VCaP (cell line): ENCODE data around the gene SPAG4.

Source experiments
- H3K27ac ChIP-seq: fragments of 450-650 bp; 2 replicates; pipeline ENCODE4 v1.5.1; 2017
- TF ChIP-seq, protein P1 (sequence below): fragments of 450-650 bp; conservative IDR thresholded peaks from 2 replicates; pipeline ENCODE4 v1.5.1; 2017; ENCODE audit warnings: mild to moderate bottlenecking, moderate library complexity

SPAG4 gene

DNA sequence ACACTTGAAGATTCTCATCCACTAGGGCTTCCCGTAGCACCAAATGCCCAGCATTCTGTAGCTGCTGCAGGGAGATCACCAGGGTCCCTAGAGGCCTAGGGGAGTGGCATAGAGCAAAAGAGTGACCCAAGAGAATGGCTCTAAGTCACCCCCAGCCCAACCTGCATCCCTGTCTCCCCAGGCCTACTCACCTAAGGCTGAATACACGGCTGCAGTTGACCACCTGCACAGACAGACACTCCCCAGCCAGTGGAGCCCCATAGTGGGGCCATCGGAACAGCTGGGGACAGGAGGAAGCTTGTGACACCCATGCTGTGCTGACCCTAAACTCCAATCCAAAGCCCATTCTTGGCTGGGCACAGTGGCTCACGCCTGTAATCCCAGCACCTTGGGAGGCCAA is 9.5 kb upstream of the SPAG4 start:
- TF ChIP-seq, protein P1, sequence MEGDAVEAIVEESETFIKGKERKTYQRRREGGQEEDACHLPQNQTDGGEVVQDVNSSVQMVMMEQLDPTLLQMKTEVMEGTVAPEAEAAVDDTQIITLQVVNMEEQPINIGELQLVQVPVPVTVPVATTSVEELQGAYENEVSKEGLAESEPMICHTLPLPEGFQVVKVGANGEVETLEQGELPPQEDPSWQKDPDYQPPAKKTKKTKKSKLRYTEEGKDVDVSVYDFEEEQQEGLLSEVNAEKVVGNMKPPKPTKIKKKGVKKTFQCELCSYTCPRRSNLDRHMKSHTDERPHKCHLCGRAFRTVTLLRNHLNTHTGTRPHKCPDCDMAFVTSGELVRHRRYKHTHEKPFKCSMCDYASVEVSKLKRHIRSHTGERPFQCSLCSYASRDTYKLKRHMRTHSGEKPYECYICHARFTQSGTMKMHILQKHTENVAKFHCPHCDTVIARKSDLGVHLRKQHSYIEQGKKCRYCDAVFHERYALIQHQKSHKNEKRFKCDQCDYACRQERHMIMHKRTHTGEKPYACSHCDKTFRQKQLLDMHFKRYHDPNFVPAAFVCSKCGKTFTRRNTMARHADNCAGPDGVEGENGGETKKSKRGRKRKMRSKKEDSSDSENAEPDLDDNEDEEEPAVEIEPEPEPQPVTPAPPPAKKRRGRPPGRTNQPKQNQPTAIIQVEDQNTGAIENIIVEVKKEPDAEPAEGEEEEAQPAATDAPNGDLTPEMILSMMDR: no peak
- H3K27ac ChIP-seq: no peak overlapping the region

DNA sequence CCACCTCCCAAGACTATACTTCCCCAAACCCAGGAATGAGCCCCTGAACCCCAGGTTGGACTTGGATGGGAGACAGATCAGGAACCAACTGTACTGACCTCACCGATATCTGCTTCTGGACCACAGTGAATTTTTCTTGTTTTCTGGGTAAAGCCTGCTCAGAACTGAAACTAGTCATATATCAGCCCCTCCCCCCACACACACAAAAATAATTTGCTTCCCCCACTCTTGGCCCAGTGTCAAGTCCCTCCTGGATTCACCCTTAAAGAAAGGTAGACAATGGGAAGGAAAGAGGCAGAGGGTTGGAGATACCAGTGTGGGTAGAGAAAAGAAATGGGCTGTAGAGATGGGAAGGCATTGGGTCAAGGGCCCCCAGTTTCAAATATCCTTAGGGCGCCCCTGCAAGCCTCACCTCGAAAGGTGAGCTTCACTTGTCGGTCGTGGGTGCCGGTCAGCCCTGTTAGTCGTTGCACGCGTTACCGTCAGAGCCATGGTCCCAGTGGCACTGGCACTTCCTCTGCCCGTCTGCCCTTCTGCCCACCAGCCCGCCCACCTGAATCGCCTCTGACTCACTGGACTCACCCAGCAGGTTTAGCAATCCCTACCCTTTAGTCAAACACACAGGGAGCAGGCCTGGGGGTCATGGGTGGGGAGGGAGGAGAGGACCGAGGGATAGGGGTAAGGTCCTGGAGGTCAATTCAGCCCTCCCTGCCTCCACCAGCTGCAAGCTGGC is 8.5 kb upstream of the SPAG4 start:
- TF ChIP-seq, protein P1: no peak
- no peak overlapping the region for H3K27ac ChIP-seq

DNA sequence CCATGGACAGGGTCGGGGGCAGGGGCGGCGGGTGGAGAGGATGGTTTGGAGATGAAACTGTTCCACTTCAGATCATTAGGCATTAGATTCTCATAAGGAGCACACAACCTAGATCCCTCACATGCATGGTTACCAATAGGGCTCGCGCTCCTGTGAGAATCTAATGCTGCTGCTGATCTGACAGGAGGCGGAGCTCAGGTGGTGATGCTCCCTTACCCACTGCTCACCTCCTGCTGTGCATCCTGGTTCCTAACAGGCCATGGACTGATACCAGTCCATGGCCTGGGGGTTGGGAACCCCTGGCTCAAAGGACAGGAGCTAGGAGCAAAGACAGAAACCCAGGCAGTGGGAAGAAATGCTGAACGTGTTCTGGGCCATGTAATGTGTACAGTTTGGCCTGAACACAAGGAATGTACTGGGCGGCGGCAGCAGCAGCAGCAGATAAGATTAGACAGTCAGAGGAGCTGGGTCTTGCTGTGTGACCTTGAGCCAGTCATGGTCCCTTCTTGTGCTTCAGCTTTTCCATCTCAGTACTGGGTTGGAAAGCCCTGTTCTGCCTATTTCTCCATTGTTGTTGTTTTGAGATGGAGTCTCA is 4.7 kb upstream of the SPAG4 start:
- TF ChIP-seq, protein P1: no peak

DNA sequence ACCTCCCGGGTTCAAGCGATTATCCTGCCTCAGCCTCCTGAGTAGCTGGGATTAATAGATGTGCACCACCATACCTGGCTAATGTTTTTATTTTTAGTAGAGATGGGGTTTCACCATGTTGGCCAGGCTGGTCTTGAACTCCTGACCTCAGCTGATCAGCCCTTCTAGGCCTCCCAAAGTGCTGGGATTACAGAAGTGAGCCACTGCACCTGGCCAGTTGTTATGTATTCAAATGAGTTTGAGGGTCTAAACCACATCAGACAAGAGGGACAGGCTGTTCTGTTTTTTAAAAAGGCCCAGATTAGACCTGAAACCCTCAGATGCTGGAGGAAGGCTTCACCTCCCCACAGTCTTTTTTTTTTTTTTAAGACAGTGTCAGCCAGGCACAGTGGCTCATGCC is 4.1 kb upstream of the SPAG4 start:
- TF ChIP-seq, protein P1: no peak
- no peak overlapping the region for H3K27ac ChIP-seq

More for the DNA sequence above, 4.7 kb upstream of the SPAG4 start:
- H3K27ac ChIP-seq: no peak overlapping the region

DNA sequence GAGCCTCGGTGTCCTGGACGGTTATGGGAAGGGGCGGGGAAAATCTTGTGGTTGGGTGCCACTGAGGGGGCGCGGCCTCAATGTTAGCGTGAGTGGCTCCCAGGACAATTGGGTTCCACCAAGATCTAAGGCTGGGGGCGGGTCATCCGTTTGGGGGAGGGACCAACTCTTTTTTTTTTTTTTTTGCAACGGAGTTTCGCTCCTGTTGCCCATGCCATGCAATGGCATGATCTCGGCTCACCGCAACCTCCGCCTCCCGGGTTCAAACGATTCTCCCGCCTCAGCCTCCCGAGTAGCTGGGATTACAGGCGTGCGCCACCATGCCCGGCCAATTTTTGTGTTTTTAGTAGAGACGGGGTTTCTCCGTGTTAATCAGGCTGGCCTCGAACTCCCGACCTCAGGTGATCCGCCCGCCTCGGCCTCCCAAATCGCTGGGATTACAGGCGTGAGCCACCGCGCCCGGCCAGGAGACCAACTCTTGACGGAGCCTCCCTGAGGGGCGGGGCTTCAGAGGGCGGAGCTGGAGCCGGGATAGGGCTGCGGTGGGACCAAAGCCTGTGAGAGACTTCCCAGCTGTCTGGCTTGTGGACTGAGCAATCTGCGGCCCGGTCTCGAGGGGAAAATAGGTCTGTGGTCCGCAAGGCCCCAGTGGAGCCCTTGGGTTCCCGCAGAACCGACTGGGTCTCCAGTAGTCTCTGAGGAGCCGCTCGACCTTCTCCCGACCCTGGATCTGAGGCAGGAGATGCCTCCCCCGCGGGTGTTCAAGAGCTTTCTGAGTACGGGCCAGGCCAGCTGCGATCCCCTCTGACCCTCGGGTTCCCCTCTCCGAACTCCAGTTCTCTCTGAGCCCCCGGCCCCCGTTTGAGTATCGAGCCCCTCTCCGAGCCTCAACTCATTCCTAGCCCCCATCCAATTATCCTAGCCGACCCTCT is 1.1 kb downstream of the SPAG4 start:
- TF ChIP-seq, protein P1: no peak
- peak overlapping the region; percentile 83 for H3K27ac ChIP-seq

DNA sequence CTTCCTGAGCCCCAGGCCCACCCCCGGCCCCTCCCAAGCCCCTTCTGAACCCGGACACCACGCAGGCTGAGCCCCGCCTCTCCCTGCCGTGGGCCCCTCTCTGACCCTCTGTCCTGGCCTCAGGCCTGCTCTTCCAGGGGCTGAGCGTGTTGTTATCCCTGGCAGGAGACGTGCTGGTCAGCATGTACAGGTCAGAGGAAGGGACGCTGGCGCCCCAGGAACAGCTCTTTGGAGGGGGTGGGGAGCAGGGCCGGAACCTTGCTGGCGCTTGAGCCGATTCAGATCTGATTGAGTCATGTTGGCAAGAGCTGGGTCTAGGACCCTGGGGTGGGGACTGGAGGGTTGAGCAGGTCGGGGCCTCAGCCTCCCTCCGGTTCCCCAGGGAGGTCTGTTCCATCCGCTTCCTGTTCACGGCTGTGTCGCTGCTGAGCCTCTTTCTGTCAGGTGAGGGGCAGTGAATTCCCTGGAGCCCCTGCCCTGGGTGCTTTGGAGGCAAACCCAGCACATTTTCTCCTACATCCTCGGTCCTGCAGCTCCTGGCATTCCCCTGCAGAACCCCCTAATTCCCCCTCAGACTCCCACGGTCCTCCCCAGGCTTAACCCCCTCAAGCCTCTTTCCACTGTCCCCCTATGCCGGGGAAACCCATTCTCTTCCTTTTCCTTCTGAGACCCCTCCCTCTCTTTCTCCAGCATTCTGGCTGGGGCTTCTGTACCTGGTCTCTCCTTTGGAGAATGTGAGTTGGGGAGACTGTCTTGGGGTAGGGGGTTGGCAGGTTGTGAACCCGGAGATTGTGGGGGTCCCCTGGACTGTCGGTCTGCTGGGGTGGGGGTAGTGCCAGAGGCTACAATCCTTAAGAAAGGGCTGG is 2.0 kb downstream of the SPAG4 start:
- TF ChIP-seq, protein P1: peak; percentile 60
- H3K27ac ChIP-seq: peak overlapping the region; percentile 83
